ENCODE results near the gene NAA40. TPM values are rescaled to one million over a fixed set of nuclear protein-coding genes. Genes with fewer than 3 reads are reported as not detected.

Gene NAA40
- total RNA-seq, 2 donors from 2014 or later = 15.4 to 25.5 TPM

DNA sequence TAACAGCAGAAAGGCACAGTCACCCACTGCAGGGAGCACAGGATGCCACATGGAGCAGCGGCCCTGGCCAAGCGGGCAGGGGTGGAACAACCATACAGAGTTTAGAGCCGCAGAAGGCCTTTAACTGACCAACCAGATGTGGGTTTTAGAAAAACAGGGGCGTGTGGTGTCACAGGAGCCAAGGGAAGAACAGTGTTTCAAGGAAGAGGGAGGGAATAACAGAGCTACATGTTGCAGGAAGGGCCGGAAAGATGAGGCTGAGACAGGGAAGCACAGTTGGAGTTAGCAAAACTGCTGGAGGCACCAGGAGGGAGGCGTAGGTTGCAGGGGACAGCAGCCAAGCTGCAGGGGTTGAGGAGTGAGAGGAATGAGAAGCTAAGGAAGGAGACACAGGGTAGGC lies 7.8 kb upstream of the NAA40 start:
- DNase-seq (ENCODE audit: low spot score) = no peak
- Histone ChIP-seq H3K4me3 (no peak overlapping the region), H3K4me1 (no peaks in the 10 kb centered on the region), H3K27ac (no peak overlapping the region), H3K9me3 (no peaks in the 10 kb centered on the region), H3K36me3 (no peaks in the 10 kb centered on the region), H3K27me3 (no peaks in the 10 kb centered on the region)
- TF ChIP-seq, protein P1, sequence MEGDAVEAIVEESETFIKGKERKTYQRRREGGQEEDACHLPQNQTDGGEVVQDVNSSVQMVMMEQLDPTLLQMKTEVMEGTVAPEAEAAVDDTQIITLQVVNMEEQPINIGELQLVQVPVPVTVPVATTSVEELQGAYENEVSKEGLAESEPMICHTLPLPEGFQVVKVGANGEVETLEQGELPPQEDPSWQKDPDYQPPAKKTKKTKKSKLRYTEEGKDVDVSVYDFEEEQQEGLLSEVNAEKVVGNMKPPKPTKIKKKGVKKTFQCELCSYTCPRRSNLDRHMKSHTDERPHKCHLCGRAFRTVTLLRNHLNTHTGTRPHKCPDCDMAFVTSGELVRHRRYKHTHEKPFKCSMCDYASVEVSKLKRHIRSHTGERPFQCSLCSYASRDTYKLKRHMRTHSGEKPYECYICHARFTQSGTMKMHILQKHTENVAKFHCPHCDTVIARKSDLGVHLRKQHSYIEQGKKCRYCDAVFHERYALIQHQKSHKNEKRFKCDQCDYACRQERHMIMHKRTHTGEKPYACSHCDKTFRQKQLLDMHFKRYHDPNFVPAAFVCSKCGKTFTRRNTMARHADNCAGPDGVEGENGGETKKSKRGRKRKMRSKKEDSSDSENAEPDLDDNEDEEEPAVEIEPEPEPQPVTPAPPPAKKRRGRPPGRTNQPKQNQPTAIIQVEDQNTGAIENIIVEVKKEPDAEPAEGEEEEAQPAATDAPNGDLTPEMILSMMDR (IDR thresholded peaks at IDR 0.05) = no peak

DNA sequence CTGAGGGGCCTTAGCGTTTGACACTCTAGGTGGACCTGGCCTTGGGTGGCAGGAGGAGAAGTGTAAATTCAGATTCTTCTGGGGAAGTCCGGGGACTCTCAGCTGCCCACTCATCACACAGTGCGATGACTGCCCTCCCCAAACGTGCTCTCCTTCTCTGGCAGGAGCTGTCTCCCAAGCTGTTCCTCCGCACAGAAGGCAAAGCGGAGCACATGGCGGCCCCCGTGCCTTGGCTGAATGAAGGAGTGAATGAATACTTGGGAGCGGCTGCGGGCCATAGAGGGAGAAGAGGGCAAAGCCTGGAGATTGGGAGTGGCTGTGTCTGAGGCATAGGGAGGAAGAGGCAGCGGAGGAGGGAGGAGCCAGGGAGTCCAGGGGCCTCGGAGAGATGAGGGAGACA lies 6.9 kb upstream of the NAA40 start:
- DNase-seq (ENCODE audit: low spot score) = no peak
- no peaks in the 10 kb centered on the region for H3K4me1 ChIP-seq
- H3K9me3 ChIP-seq = no peaks in the 10 kb centered on the region
- TF ChIP-seq, protein P1 (IDR thresholded peaks at IDR 0.05) = no peak
- no peak overlapping the region for H3K4me3 ChIP-seq
- no peaks in the 10 kb centered on the region for H3K27me3 ChIP-seq
- H3K27ac ChIP-seq = no peak overlapping the region
- no peaks in the 10 kb centered on the region for H3K36me3 ChIP-seq

DNA sequence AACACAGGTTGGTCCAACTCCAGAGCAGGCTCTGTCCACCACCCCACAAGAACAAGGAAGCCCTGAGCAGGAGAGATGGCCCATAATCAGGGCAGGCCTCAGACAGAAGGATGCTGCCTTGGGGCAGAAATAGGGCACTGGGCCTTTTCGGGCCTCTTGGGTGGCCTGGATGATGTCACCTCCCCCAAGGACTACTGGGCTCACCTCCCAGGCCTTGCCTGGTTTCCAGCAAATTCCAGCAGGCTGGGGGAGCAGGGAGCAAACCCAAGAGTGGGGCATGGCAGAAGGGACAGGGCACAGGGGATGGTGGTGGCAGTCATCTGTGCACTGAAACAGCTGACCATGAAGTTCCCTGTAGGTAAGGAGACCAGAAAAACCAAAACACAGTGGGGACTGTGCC lies 5.3 kb upstream of the NAA40 start:
- TF ChIP-seq, protein P1 (IDR thresholded peaks at IDR 0.05) = no peak
- Histone ChIP-seq H3K4me3 (no peak overlapping the region), H3K9me3 (no peaks in the 10 kb centered on the region), H3K27me3 (no peaks in the 10 kb centered on the region), H3K27ac (no peak overlapping the region), H3K4me1 (peaks cover 0 to 7% of the 10 kb centered on the region in 2 donors), H3K36me3 (no peaks in the 10 kb centered on the region)
- no peak for DNase-seq (ENCODE audit: low spot score)

DNA sequence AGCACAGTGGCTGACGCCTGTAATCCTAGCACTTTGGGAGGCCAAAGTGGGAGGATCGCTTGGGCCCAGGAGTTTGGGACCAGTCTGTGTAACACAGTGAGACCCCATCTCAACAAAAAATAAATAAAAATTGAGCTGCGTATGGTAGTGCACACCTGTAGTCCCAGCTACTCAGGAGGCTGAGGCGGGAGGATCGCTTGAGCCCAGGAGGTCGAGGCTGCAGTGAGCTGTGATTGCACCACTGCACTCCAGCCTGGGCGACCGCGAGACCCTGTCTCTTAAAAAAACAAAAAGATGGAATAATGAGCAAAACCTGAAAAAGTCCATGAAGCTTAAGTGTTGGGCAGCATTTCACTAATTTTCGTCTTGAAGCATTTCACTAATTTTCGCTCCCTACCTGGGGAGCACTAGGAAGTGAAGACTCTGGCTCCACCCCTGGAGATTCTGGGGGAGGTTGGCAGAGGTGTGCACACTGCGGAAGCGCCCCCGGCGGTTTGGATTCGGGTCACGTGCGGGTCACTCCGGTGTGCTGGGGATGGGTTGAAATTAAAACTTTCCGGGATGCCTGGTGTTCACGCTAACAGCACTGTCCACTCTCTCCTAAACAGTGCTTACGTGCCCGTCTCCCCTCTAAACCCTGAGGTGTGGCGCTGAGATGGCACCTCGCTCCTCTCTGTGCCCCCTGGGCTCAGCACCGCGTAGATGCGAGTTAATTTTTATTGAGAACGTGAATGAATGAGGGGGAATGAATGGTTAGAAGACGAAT lies 906 bp upstream of the NAA40 start:
- H3K27ac ChIP-seq = peak overlapping the region; percentile 85 to 88
- H3K9me3 ChIP-seq = no peaks in the 10 kb centered on the region
- peaks cover 0 to 35% of the 10 kb centered on the region in 2 donors for H3K4me1 ChIP-seq
- TF ChIP-seq, protein P1 (IDR thresholded peaks at IDR 0.05) = no peak
- DNase-seq (ENCODE audit: low spot score) = no peak
- H3K36me3 ChIP-seq = no peaks in the 10 kb centered on the region
- H3K27me3 ChIP-seq = no peaks in the 10 kb centered on the region
- H3K4me3 ChIP-seq = peak overlapping the region; percentile 73 to 79

DNA sequence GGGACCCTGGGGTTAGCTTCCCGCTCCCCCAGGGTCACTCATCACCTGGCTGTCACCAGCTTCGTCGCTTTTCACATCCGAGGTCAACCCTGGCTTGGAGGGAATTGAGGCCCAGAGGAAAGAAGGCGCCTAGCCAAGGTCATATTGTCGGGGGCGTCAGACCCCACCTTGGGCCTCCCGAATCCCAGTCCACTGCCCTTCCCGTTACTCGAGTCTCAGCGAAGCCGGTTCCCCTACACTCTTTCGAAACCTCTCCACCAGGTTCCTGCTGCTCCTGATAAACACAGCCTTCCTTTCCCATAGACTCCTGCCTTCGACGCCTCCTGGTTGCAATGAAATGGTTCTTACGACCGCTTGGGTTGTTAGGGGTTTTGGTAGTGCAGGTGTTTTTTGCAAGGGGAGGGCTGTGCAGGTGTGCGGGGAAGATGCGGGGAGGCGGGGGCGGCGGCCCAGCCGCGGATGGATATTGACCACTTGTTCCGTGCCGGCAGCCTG lies 642 bp downstream of the NAA40 start:
- no peak for DNase-seq (ENCODE audit: low spot score)
- H3K36me3 ChIP-seq = no peaks in the 10 kb centered on the region
- peak overlapping the region; percentile 85 to 88 for H3K27ac ChIP-seq
- H3K9me3 ChIP-seq = no peaks in the 10 kb centered on the region
- no peaks in the 10 kb centered on the region for H3K27me3 ChIP-seq
- TF ChIP-seq, protein P1 (IDR thresholded peaks at IDR 0.05) = no peak
- H3K4me3 ChIP-seq = peak overlapping the region; percentile 73 to 79
- H3K4me1 ChIP-seq = peaks cover 0 to 45% of the 10 kb centered on the region in 2 donors
